Stimulated activated CD8-positive, alpha-beta memory T cell treated with anti-CD3 and anti-CD28 coated beads, Interleukin-2, amount 100 ng/mL, for 48 hours (primary cell): ENCODE data around the gene CYP4F2.
"Not testable (repeated sequence)": the region's sequence is repeated elsewhere in the genome, so short reads cannot be mapped to it uniquely, and the experiment has no call there.

Experiments
- DNase-seq, 2 donors: peaks; one replicate each; pipeline ENCODE4 v3.0.0-alpha.2; 2020; ENCODE audit warnings: low read depth in 2 of 2

CYP4F2 gene

DNA sequence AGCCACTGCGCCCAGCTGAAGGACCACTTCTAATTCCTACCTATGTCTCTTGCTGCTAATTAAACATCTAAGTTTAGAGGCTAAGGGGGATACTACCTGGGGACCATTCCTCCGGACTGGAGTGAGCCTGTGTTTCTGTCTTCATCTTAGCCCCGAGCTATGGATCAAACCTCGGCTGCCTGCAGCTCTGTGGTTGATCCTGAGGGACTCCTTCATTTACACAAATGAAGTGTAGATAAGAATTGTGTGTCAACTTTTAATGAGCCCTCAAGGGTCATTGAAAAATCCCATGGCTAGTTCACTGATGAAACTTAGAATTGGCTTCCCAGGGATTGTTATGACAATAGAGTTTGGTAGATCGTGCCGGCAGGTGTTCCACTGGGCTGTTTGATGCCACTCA, 51.0 kb downstream of the CYP4F2 start:
- no peak for DNase-seq

DNA sequence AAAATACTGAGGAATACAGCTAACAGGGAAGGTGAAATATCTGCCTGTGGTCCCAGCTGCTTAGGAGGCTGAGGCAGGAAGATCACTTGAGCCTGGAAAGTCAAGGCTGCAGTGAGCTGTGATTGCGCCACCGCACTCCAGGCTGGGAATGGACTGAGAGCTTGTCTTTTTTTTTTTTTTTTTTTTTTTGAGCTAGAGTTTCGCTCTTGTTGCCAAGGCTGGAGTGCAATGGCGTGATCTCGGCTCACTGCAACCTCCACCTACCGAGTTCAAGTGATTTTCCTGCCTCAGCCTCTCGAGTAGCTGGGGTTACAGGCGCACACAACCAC, 54.0 kb downstream of the CYP4F2 start:
- not testable (repeated sequence) for DNase-seq

DNA sequence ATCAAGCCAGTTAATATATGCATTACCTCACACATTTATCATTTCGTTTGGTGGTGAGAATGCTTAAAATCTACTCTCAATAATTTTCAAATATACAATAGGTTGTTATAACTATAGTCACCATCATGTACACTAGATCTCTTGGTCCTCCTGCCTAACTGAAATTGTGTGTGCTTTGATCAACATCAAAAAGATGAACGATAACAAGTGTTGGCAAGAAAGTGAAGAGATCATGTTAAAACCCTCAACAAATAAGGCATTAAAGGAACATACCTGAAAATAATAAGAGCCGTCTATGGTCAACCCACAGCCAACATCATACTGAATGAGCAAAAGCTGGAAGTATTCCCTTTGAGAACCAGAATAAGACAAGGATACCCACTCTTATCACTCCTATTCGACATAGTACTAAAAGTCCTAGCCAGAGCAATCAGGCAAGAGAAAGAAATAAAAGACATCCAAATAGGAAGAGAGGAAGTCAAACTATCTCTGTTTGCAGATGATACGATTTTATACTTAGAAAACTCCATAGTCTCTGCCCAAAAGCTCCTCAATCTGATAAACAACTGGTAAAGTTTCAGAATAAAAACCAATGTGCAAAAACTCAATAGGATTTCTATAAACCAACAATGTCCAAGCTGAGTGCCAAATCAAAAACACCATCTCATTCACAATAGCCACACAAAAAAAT, 54.5 kb downstream of the CYP4F2 start:
- no peak for DNase-seq

DNA sequence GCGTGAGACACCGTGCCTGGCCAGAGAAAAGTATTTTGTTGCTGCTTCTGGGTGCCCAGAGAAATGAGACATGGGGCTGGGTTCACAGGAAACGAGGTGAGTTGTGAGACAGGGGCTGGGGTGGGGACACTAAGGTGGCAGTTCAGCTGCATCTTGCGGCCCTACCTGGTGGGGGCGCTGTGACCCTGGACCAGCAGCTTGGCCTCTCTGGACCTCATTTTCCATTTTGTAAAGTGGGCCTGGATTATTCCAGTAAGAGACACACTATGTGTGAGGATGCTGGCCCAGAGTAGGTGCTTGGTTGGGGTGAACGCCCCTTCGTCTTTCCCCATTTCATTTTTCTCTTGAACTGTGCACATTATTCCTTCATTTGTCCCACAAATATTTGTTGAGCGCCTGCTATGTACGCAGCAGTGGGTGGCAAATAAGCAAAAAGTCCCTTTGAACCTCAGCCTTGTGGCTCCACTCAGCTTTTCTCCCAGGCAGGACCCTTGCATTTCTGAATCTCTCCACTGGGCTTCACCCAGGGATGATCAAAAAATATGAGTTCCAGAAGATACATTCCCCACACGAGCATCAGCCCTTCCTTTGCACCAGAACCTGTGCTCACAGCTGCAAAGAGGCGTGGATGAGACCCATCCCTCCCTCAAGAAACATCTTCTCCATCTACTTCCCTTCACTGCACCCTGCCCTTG, 55.9 kb downstream of the CYP4F2 start:
- no peak for DNase-seq

DNA sequence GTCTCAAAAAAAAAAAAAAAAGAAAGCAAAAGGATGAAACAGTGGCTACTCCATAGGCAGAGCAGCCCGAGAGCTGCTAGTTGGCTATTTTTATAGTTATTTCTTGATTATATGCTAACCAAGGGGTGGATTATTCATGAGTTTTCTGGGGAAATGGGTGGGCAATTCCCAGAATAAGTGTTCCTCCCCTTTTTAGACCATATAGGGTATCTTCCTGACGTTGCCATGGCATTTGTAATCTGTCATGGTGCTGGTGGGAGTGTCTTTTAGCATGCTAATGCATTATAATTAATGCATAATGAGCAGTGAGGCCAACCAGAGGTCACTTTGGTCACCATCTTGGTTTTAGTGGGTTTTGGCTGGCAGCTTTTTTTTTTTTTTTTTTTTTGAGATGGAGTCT, 57.0 kb downstream of the CYP4F2 start:
- DNase-seq = no peak

DNA sequence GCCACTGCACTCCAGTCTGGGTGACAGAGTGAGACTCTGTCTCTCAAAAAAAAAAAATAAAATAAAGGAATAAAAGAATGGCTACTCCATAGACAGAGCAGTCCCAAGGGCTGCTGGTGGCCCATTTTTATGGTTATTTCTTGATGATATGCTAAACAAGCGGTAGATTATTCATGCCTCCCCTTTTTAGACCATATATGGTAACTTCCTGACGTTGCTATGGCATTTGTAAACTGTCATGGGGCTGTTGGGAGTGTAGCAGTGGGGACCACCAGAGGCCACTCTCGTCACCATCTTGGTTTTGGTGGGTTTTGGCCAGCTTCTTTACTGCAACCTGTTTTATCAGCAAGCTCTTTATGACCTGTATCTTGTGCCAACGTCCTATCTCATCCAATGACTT, 58.0 kb downstream of the CYP4F2 start:
- not testable (repeated sequence) for DNase-seq

DNA sequence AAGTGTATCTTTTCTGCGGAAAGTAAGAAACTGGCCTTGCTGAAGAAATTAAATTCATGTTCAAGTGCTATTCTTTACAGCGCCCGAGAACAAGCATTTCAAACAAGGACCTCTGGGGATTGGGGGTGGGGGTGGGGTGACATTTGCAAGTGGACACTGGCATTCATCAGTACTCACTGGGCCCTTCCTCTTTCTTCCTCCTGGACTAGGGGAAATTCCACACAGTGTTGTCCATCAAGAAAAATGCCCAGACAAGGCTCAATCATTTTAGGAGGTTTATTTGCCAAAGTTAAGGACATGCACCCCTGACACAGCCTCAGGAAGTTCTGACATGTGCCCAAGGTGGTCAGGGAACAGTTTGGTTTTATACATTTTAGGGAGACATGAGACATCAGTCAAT, 59.5 kb downstream of the CYP4F2 start:
- DNase-seq = no peak

DNA sequence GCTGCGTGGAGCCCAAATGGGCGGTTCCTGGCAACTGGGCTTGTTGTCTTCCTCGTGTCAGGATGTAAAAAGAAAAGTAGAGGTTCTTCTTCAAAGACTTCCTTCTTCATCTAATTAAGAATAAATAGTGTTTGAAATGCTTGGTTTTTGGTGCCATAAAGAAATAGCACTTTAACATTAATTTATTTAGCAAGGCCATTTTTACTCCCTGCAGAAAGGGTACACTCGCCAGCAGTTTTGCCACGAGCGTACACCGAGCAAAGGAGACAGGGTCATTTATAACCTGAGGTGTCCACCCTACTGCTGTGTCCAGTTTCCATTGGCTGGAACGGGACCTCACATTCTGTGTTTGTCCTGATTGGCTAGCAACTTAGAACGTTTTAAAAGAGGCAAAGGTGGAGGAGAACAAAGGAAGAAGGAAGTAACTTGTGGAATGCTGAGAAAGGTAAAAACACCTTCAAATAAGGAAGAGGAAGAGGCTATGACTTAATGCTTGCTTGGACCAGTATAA, 60.6 kb downstream of the CYP4F2 start:
- DNase-seq = no peak

DNA sequence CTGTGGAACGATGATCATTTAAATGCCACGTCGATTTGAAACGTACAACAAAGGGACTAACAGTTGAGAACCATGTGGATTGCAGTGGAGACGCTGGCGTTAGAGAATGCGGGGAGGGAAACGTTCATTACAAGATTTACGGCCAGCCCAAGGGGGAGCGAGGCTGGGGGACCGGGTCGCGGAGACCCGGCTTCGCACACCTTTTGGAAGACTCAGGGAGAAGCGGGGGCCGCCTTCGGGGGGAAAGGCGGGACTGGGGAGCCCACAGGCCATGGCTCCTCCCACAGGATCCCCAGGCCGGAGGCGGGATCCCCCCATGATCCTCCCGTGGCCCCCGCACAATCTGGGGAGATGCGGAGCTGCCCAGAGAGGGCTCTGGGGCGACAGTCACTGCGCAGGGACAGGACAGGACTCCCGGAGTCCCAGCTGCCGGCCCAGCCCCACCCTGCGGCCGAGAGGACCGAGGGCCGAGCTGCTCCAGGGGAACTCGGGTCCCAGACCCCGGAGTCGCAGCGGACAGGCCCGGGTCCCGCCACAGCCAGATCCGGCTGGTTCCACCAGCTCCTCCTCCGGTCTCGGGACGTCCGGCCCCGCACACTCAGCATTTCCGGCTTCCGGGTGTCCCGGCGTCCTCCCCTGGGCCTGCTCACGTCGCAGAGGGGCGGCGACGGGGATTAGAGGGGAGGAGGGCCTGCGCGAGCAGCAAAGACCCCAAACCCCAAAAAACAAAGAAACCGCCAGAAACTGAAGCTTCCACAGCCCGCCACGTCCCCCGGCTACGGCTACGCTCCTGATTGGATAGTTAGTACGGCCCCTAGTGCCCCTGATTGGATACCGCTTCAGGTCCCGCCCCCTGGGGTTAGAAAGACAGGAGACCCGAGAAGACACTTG, 61.3 kb downstream of the CYP4F2 start:
- peak; percentile 91 to 93 for DNase-seq

DNA sequence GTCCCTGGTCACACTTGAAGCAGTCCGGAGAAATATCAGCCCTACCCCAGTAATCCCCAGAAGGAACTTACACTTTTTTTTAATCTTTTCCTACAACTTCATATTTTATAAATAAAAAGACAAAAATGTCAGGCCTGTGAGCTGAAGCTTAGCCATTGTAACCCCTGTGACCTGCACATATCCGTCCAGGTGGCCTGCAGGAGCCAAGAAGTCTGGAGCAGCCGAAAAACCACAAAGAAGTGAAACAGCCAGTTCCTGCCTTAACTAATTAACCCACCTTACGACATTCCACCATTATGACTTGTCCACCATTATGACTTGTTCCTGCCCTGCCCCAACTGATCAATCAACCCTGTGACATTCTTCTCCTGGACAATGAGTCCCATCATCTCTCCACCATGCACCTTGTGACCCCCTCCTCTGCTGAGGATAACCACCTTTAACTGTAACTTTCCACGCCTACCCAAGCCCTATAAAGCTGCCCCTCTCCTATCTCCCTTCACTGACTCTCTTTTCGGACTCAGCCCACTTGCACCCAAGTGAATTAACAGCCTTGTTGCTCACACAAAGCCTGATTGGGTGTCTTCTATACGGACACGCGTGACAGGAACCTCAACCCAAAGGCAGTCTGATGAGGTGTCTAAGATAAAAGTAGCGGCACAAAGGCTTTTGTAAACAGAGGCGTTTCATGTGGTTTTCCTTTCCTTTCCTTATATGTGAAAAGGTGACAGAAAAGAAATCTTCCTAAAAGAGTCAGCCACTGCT, 62.1 kb downstream of the CYP4F2 start:
- DNase-seq = not testable (repeated sequence)

DNA sequence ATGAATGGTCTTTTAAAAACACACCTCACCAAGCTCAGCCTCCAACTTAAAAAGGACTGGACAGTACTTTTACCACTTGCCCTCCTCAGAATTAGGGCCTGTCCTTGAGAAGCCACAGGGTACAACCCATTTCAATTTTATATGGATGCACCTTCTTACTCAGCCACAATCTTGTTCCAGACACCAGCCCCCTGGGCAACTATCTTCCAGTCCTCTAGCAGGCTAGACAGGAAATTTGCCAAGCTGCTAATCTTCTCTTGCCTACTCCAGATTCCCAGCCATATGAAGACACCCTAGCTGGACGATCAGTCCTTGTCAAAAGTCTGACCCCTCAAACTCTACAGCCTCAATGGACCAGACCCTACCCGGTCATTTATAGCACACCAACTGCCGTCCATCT, 63.6 kb downstream of the CYP4F2 start:
- not testable (repeated sequence) for DNase-seq

DNA sequence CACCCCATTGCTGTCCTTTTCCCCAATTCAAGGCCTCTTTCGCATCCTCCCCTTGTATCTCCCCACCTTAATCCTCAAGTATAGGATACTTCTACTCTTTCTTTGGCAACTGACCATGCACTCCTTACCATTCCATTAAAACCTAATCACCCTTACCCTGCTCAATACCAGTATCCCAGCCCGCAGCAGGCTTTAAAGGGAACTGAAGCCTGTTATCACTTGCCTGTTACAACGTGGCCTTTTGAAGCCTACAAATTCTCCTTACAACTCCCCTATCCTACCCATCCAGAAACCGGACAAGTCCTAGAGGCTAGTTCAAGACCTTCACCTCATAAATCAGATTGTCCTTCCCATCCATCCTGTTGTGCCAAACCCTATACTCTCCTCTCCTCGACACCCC, 66.2 kb downstream of the CYP4F2 start:
- no peak for DNase-seq

DNA sequence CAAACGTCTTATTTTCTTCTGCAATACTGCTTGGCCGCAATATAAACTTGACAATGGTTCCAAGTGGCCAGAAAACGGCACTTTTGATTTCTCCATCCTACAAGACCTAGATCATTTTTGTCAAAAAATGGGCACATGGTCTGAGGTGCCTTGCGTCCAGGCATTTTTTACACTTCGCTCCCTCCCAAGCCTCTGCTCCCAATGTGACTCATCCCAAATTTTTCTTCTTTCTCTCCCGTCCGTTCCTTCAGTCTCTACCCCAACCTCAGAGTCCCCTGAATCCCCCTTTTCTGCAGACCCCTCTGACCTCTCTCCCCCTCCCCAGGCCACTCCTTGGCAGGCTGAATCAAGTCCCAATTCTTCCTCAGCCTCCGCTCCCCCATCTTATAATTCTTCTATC, 68.1 kb downstream of the CYP4F2 start:
- no peak for DNase-seq

DNA sequence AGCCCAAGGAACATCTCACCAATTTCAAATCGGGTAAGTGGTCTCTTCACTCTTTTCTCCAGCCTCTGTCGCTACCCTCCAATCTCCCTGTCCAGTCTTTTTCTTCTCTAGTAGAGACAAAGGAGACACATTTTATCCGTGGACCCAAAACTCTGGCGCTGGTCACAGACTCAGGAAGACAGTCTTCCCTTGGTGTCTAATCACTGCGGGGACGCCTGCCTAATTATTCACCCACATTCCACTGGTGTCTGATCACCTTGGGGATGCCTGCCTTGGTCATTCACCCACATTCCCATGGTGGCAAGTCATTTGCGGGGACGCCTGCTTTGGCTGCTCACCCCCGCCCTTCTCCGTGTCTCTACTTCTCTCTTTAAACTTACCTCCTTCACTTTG, 68.6 kb downstream of the CYP4F2 start:
- DNase-seq = no peak

DNA sequence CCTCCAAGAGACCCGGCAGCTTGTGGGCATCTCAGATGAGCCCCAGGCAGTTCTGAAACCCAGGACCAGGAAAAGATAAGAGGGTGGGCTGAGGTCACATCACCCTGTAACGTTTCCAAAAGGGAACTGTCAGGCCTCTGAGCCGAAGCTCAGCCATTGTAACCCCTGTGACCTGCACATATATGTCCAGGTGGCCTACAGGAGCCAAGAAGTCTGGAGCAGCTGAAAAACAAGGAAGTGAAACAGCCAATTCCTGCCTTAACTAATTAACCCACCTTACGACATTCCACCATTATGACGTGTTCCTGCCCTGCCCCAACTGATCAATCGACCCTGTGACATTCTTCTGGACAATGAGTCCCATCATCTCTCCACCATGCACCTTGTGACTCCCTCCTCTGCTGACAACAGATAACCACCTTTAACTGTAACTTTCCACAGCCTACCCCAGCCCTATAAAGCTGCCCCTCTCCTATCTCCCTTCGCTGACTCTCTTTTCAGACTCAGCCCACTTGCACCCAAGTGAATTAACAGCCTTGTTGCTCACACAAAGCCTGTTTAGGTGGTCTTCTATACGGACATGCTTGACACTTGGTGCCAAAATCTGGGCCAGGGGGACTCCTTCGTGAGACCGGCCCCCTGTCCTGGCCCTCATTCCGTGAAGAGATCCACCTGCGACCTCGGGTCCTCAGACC, 69.1 kb downstream of the CYP4F2 start:
- DNase-seq = not testable (repeated sequence)

DNA sequence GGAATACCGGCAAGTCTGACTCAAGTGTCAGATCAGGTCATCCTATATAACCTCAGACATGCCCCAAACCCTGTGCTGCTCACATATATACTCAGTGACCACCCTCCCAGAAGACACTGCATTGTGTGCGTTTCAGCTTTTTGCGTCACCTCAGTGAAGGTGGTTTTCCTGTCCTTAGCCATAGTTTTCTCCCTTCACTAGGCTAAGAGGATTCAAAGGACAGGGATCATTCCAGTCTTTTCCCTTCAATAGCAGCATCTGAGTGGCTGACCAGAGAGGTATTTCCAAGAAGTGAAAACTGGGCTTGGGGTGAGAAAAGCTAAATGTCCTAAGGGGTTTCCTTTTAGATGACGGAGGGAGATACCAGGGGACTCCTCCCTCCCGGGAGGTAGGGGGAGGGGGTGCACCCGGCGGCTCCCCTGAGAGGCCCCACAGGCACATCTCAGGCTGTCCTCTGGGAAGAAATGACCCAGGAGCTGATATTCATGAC, 69.7 kb downstream of the CYP4F2 start:
- DNase-seq = no peak
